Endometrium (tissue), 2 donors: ENCODE results near the gene TM9SF2.
"Not testable (repeated sequence)": the region's sequence is repeated elsewhere in the genome, so short reads cannot be mapped to it uniquely, and the experiment has no call there.

Experiments
- FAIRE-seq: peaks from 2 replicates; lab custom pipeline; 2012; peaks lifted over from hg19 to GRCh38; lab: Jason Lieb, UNC
- donor health status: control.
- donor health status: control.

The TM9SF2 gene

DNA sequence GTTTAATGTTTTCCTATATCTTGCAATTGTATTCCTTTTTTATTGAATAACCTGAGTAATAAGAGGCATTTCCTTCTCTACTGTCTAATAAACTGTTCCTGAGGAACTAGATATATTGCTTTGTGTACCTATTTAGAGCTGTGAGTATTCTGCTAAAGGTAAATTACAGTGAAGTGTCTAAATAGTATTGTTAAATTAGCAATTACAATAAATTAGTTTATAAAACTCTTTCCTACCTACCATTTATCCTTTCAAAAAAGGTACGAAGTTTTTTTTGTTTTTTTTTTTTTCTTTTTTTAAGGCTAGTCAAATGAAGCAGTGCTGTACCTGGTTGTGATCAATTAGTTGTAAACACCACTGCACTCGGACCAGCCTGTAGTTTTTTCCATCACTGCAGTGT, 34.8 kb downstream of the TM9SF2 start:
- no peak for FAIRE-seq

DNA sequence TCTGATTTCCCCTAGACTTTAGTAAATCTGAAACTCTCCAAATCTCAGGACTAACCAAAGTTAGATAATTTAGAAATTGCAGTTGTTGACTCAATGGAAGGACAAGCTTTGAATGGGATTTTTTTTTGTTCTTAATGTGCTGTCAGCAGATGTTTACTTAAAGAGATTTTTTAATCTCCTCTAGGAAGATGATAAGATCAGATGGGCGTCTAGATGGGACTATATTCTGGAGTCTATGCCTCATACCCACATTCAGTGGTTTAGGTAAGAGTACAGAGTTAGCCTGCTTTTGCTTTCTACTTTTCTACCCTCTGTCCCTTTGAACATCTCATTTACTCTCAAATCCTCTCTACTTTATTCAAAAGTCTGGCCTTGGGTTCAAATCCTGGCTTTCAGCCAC, 39.3 kb downstream of the TM9SF2 start:
- no peak for FAIRE-seq

DNA sequence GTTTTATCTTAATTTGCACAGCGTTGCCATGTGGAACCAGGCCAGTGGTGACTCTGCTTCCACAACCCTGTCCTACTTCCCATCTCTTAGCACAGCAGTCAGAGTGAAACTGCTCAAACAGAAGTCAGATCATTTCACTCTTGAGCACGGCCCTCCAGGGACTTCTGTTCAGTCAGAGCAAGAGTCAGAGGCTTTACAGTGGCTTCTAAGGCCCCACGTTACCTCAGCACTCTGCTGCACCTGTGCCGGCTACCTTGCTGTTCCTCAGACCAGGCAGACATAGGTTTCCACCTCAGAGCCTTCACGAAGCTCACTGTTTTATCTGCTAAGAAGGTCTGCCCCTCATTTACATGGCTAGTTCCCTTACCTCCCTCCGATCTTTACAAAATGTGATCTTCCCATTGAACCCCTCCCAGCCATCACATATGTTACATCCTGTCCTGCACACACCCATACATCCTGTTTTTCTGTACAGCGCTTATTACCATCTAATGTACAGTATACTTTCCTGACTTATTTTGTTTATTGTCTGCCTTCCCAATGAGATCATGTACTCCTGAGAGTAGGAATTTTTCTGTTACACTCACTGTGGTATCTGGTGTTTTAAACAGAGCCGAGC, 41.6 kb downstream of the TM9SF2 start:
- no peak for FAIRE-seq

DNA sequence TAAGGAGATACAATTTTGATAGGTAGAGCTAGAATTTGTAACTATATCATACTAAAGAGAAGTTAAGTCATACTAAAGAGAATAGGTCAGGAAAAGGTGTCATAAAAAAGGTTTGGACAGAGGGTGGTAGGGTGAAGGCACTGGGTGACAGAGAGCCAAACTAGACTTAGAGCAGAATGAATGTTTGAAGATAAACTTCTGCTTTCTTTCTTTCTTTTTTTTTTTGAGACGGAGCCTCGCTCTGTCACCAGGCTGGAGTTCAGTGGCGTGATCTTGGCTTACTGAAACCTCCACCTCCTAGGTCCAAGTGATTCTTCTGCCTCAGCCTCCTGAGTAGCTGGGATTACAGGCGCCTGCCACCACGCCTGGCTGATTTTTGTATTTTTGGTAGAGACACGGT, 44.1 kb downstream of the TM9SF2 start:
- FAIRE-seq, result no peak

DNA sequence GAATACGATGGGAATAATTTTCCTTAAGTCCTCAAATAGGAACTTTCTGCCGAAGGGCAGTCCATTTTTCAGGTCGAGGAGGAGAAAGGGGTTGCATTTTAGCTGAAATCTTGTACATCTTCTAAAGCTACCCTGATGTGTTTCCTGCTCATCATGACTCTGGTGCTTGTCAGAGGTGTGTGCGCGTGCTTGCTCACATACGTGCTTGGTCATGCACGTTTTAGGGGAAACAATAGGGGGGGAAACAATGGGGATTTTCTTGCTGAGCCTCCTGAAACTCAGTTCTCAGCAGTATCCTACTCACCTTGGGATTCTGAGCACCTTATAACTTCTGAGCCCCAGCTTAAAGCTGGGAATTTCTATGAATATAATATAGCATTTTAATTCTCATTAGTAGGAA, 44.7 kb downstream of the TM9SF2 start:
- FAIRE-seq, result no peak

DNA sequence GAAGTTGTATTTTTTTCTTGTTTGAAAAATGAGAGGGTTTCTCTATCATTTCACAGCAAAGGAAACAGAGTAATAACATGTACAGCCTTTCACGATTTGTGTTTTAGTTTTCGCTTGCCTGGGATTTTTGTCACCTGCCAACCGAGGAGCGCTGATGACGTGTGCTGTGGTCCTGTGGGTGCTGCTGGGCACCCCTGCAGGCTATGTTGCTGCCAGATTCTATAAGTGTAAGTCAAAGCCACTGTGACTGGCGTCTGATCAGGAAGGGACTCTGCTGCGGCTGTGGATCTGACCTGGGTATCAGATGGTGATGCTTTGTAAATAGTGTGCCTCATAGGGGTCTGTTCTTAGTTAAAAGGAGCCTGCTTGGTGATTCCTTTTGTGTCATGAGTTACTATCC, 45.6 kb downstream of the TM9SF2 start:
- no peak for FAIRE-seq

DNA sequence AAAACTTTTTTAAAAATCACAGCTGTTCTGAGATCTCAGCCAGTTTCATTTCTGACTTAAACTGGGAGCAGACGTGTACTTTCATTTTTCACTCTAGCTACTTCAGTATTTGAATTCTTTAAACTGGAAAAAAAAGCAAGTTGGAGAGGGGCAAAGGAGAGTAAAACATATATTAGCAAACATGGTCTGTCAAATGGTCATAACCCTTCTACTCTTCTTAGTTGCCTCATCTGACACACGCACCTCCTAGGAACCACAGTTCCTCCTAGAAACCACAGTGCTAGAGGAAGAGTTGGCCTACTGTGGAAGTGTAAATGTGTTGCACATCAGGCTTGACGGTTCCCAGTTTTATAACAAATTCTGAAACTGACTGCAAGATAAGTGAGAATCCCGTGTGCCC, 47.2 kb downstream of the TM9SF2 start:
- FAIRE-seq, result no peak

DNA sequence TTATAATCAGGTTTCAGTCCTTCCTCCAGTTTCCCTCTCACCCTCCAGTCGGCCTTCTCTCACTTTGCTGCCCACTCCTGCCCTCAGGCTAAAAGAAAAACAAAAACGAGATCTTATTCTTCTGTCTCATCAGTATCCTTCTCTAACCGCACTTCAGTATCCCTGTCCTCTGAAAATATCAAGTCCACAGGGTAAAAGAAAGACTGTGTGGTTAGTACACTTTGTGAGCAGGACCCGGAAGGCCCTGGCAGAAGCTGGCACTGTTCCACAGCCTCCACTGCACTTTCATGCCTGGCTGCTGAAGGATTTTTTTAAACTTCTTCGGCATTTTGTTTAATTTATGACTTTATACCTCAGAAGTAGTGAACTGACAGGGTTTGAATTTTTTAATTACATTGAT, 51.8 kb downstream of the TM9SF2 start:
- FAIRE-seq, result no peak

DNA sequence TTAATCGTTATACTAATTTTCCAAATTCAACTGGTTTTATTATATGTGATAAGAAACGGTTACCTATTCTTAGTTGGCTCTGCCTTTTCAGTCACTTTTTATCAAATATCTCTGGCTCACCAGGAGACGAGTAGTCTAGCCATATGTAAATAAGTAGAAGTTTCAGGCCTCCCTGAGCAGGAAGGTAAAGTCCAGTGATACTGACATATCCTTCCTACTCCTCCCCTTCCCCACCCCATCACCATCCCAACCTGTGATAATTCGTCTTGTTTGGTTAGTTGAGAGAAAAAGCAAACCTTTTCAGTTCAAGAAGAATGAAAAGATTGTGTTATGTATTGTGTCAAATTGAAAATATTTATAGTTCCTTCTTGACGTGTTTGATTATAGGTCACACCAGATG, 53.9 kb downstream of the TM9SF2 start:
- no peak for FAIRE-seq

DNA sequence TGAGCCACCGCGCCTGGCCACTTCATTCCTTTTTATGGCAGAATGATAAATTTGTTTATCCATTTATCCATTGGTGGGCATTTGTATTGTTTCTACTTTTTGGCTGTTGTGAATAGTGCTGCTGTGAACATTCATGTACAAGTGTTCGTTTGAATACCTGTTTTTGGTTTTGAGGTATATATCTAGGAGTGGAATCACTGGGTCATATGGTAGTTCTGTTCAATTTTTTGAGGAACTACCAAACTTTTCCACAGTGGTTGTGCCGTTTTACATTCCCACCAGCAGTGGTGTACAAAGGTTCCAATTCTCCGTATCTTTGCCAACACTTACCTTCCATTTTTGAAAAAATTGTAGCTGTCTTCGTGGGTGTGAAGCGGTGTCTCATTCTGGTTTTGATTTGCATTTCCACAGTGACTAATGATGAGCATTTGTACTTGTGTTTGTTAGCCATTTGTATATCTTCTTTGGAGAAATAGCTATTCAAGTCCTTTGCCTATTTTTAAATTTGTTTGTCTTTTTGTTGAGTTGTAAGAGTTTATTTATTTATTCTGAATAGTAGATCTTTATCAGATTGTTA, 55.7 kb downstream of the TM9SF2 start:
- no peak for FAIRE-seq

DNA sequence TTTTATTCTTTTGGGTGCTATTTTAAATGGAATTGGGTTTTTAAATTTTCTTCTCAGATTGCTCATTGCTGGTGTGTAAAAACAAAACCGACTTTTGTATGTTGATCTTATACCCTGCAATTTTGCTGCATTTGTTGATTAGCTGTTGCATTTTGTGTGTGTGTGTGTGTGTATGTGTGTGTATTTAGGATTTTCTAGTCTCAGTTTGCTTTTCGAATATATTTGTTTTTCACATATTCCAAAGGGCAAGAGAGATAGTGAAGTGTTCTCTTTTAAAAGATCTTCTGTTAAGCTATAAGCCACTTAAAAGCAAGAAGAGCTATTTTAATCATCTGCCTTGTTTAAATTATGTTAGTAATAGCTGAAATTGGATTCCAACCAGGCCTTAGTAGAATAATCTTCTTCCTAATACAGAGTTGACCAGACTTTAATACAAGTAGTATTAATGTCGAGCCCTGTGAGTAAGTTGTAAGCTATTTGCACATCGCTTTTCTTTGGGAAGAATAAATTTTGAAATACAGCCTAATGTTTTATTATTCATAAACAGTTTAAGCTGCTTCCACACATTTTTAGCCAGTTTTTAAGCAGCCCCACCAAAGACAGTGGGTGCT, 57.4 kb downstream of the TM9SF2 start:
- FAIRE-seq, result no peak

DNA sequence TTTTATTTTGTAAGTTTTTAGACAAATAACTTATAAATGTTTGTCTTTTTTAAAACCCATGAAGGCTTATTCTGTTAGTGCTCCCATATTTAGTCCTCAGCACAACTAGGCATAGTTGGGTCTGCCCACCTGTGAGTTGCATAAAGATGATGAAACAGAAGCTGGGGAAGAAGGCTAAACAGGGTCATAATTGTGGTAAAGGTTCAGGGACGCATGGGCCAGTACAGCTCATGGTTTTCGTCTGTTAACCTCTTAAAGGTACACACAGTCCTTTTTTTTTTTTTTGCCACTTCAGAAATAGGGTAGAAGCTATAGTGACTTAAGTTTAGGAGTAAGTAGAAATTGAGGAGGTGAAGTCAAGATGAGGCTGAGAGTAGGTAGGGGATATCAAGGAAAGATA, 58.3 kb downstream of the TM9SF2 start:
- no peak for FAIRE-seq

DNA sequence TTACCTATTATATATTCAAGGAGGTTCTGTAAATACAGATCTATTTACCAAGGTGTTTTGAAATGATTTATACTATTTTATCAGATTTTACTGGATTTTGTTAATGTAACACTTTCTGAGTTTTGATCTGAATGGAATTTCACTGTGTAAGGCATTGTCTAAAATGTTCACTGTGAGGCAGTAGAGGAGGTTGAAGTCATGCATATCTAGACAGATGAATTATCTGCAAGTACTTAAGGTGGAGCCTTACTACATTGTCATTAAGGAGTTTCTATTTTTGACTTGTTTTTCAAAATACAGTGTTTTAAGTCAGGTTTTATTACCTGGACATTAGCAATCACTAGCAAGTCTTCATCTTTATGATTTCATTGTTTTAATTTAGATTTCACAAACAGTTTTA, 62.1 kb downstream of the TM9SF2 start:
- peak; percentile 39 for FAIRE-seq

DNA sequence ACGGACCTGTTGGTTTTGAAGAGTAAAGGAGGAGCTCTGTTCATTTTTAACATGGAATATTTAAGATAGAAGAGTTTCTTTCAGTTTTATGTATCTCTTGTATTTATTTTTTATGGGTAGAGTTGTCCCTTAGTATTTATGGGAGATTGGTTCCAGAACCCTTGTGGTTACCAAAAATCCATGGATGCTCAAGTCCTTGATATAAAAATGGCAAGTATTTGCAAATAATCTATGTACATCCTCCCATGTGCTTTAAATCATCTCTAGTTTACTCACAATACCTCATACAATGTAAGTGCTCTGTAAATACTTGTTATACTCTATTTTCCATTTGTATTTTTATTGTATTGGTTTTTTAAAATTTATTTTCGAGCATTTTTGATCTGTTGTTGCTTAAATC, 63.1 kb downstream of the TM9SF2 start:
- no peak for FAIRE-seq

DNA sequence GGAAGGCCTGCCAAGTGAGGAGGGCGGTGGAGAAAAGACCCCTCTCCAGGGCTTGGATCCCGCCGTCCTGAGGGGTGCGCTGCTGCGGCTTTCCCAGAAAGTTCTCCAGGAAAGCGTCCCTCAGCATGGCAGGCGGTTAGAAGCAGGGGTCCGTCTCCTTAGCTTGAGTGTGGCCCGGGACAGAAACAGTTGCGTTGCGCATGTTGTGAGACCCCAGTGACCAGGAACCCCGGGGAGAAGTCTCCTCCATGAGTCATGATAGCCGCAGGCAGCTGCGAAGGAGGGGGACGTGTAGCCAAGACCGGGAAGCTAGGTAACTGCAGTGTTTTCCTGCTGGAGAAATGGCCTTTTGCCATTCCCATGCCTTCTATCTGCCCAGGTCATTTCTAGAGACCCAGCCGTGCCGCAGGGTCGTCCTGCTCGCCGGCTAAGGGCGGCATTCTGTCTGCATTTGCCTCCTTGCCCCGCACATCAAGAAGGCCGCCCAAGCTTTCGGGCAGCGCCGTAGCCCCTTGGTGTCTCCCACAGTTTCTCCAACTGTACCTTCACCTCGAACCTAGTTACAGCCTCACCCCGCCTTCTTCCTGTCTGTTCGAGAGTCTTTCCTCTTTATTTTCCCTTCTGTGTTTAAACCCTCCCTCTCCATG, 64.3 kb downstream of the TM9SF2 start:
- no peak for FAIRE-seq

DNA sequence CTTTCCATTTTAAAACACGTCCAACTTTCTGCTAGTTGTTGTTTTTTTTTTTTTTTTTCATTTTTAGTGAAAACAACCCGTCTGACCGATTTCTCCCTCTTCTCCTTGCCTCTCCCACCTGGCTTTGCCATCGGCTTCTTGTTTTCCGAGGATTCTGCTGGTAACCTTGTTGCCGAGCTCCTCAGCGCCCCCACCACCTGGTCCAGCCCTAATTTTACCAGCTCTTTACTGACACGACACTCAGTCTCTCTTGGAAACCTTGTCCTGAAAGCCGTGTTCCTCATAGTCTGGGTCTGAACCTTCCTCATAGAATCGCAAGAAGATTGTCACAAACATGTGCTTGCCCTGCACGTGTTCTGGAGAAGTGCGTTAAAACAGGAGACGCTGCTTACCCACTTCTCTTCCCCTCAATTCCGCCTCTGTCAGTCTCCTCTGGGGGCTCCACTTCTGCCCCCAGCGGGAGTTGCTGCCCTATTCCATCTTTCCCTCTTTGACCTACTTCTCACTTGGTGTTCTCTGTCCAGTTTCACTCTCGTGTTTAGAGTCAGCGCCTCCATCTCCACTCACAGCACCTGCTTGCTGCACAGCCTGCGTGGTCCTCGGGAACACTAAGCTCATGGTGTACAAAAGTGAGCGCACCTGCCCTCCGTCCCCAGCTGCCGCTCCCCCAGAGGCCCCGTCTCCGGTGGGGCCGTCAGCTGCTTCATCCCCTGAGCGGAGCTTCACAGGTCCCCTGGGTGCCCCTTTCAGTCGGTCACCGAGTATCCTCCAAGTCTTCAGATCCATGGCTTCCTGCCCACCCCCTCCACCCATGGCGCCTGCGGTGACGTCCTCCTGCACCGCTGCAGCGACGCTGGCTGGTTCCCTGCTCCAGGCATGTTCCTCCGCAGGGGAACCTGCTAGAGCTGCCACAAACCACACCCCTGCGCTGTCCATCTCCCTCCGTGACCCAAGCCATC, 65.1 kb downstream of the TM9SF2 start:
- FAIRE-seq, result no peak

DNA sequence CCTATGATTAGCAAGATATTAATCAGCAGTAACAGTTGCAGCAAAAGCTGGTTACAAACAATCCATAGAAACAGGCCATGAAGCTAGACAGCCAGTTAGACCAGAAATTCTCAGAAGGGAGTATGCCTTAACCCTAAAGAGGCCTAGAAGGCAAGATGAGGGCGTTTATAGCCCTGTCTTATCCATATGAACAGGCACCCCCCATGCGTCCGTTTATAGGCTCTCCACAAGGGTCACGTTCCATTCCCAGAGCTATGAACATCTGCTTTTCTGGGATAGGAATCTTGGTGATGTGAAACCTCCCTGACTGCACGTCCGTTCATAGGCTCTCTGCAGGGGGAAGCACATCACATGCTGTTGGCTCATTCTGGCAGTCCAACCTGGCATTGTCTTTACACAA, 67.6 kb downstream of the TM9SF2 start:
- FAIRE-seq, result not testable (repeated sequence)

DNA sequence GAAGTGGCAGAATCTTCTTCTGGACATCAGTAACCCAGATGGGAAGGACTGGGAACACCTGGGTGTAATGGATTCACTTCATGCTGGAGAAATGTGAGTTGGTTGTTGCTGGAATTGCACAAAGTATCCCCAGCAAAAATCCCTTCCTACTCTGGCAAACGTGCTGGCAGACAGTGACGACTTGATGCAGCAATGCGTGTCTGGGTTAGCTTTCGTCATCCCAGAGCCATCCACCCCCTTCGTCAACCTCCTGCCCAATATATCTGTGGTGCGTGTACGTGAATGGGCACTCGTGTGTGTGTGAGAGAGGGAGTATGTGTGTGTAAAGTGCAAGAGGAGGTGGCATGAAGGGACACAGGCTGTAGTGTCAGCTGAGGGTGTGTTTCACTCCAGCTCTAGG, 70.9 kb downstream of the TM9SF2 start:
- FAIRE-seq, result no peak

DNA sequence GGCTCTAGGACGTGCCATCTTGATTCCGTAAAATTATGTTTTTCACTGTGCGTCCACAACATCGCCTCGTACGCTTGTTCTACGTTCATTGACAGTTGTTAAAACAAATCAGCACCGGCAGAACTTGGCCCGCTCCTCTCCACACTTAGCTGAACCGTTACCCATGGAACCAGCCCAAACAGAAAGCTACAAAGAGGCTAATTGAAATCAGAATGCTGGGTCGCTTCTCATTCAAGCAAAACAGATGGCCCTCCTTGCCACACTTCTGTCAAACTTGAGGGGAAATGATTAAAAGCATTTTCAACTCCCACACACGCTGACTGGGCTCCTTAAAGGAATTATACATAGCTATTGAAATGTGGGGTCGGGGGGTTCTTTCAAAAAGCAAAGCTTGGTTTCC, 71.6 kb downstream of the TM9SF2 start:
- no peak for FAIRE-seq

DNA sequence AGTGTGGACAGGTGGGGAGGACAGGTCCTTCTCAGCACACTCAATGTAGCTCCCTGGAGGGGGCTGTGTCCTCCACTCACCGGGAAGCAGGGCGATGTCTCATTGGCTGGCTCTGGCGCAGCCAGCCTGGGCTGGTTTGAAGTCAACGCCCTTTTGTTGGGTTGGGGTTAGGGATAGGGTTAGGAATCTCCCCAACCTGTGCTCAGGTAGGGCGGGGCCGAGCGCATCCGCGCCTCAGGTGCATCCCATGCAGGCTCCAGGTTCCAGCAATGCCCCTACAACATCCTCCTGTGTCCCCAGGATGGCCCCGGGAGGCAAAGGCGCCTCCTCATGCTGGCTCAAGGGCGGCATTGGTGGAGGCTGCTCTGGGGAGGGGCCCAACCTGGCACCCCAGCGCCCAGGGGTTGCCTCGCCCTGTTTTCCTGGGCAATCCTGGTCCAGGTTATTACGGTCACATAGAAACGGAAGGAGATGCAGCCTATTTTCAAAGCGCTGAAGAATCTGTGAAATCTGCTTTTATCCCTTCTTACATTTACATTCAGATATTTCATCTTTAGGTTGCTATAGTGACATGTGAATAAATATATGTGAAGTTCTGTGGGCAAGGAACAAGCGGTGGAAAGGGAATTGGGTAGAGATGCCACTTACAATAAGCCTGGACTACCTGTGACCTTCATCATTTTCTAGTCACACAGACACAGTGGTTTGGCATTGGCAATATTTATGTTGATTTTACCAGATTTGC, 74.3 kb downstream of the TM9SF2 start:
- FAIRE-seq, result no peak
